ENCODE results near the gene MEGF11.

GRCh38 chr15:65985387-65985786, 268.2 kb downstream of the MEGF11 start:
- no peak for TF ChIP-seq CTCF (conservative IDR thresholded peaks at IDR 0.05; ENCODE audit: low read depth, low read length)
- no peak for TF ChIP-seq EZH2 (IDR thresholded peaks at IDR 0.05; ENCODE audit: low read length, unreplicated experiment)
- no peak for TF ChIP-seq EZH2phosphoT487 (IDR thresholded peaks at IDR 0.05; ENCODE audit: borderline replicate concordance, low read length)
